ENCODE measurements around the gene HAAO.

HAAO gene

GRCh38 chr2:42792583-42793333 is at the start of gene HAAO:
HAAO (minus strand) TSS chr2:42792583; CDS start chr2:42792536, 47 bp downstream.
- H3K9ac ChIP-seq (ENCODE audit: low read length) = no peak within 1 kb of the TSS

DNA sequence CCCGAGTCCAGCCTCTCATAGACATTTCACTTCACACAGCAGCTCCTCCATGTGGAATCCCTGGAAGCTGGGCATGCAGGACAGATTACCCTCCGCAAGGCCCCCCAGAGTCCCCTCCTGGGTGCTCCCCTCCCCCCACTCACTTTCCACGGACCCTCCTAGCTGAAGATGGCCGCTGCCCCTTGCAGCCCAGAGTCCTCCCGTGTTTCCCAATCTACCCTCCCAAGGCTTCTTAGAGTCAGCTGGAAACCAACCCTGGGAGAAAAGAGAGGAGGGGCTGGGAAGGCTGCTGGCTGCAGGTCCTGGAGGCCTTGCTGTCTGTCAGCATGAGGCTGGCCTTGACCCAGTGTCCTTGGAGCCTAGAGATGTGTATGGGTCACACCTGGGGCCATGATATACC is 49.0 kb upstream of the HAAO start:
- H3K9ac ChIP-seq (ENCODE audit: low read length) = no peak overlapping the region
- H3K9me2 ChIP-seq (replicated peaks; ENCODE audit: insufficient read depth, low read length) = no peaks in the 10 kb centered on the region
- no peaks in the 10 kb centered on the region for H3K79me2 ChIP-seq (ENCODE audit: low read length)
- no peaks in the 10 kb centered on the region for H3F3A ChIP-seq (ENCODE audit: insufficient read depth, low read length)
- H2AFZ ChIP-seq (ENCODE audit: low read length) = no peak overlapping the region
- H3K27me3 ChIP-seq (replicated peaks; ENCODE audit: insufficient read depth, low read length) = no peaks in the 10 kb centered on the region
- H3K9me3 ChIP-seq (replicated peaks; ENCODE audit: insufficient read depth, low read length) = no peaks in the 10 kb centered on the region
- H3K27ac ChIP-seq (ENCODE audit: low read length) = no peak overlapping the region
- no peak overlapping the region for H3K4me2 ChIP-seq (ENCODE audit: low read depth, low read length)
- no peaks in the 10 kb centered on the region for H4K20me1 ChIP-seq (ENCODE audit: insufficient read depth, low read length)
- H3K4me1 ChIP-seq (ENCODE audit: low read length) = no peaks in the 10 kb centered on the region
- no peaks in the 10 kb centered on the region for H3K36me3 ChIP-seq (replicated peaks; ENCODE audit: insufficient read depth, low read length)
- TF ChIP-seq EZH2phosphoT487 (IDR thresholded peaks at IDR 0.05; ENCODE audit: low read length) = no peak
- no peak for TF ChIP-seq EZH2 (optimal IDR thresholded peaks at IDR 0.05; ENCODE audit: low read depth, low read length)
- TF ChIP-seq, protein P1, sequence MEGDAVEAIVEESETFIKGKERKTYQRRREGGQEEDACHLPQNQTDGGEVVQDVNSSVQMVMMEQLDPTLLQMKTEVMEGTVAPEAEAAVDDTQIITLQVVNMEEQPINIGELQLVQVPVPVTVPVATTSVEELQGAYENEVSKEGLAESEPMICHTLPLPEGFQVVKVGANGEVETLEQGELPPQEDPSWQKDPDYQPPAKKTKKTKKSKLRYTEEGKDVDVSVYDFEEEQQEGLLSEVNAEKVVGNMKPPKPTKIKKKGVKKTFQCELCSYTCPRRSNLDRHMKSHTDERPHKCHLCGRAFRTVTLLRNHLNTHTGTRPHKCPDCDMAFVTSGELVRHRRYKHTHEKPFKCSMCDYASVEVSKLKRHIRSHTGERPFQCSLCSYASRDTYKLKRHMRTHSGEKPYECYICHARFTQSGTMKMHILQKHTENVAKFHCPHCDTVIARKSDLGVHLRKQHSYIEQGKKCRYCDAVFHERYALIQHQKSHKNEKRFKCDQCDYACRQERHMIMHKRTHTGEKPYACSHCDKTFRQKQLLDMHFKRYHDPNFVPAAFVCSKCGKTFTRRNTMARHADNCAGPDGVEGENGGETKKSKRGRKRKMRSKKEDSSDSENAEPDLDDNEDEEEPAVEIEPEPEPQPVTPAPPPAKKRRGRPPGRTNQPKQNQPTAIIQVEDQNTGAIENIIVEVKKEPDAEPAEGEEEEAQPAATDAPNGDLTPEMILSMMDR (IDR thresholded peaks at IDR 0.05; ENCODE audit: low read length) = no peak
- DNase-seq = no peak
- H3K4me3 ChIP-seq (ENCODE audit: low read length) = no peak overlapping the region

More at GRCh38 chr2:42792583-42793333, at the start of gene HAAO:
- H3F3A ChIP-seq (ENCODE audit: insufficient read depth, low read length) = no peaks in the 10 kb centered on the region
- no peak for TF ChIP-seq EZH2phosphoT487 (IDR thresholded peaks at IDR 0.05; ENCODE audit: low read length)
- no peak for TF ChIP-seq EZH2 (optimal IDR thresholded peaks at IDR 0.05; ENCODE audit: low read depth, low read length)
- TF ChIP-seq, protein P1 (IDR thresholded peaks at IDR 0.05; ENCODE audit: low read length) = no peak
- peak within 1 kb of the TSS; percentile 45 for H3K4me2 ChIP-seq (ENCODE audit: low read depth, low read length)
- H3K4me1 ChIP-seq (ENCODE audit: low read length) = no peaks in the 10 kb centered on the region
- H3K79me2 ChIP-seq (ENCODE audit: low read length) = no peaks in the 10 kb centered on the region
- peaks cover 15% of the 10 kb centered on the region; the same call in 1 of the 2 replicates for H3K27me3 ChIP-seq (replicated peaks; ENCODE audit: insufficient read depth, low read length)
- no peak within 1 kb of the TSS for H2AFZ ChIP-seq (ENCODE audit: low read length)
- H3K36me3 ChIP-seq (replicated peaks; ENCODE audit: insufficient read depth, low read length) = no peaks in the 10 kb centered on the region
- H3K9me3 ChIP-seq (replicated peaks; ENCODE audit: insufficient read depth, low read length) = no peaks in the 10 kb centered on the region
- H3K27ac ChIP-seq (ENCODE audit: low read length) = no peak within 1 kb of the TSS
- H4K20me1 ChIP-seq (ENCODE audit: insufficient read depth, low read length) = no peaks in the 10 kb centered on the region
- no peaks in the 10 kb centered on the region for H3K9me2 ChIP-seq (replicated peaks; ENCODE audit: insufficient read depth, low read length)
- H3K4me3 ChIP-seq (ENCODE audit: low read length) = no peak within 1 kb of the TSS; the same call in 1 of the 2 replicates
- no peak for DNase-seq

DNA sequence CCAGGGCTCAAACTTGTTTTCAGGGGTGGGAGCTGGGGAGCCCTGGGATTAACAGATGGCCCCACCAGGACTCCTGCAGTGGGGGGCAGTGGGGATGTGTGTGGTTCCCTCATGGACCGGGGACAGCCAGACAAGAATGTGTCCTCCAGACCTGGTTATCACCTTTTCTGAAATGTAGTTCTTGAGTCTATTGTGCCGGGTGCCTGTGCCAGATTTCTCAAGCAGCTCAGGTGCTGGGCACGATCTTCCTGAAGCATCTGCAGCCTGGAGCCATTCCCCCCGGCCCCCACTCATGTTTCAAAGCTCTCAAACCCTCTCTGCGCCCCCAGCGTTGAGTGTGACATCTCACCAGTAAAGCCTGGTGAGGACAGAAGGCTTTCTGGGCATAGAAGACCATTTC is 48.4 kb upstream of the HAAO start:
- Histone ChIP-seq H3K36me3 (replicated peaks; ENCODE audit: insufficient read depth, low read length) (no peaks in the 10 kb centered on the region), H3K4me3 (ENCODE audit: low read length) (no peak overlapping the region), H3K4me2 (ENCODE audit: low read depth, low read length) (no peak overlapping the region), H3K27ac (ENCODE audit: low read length) (no peak overlapping the region), H4K20me1 (ENCODE audit: insufficient read depth, low read length) (no peaks in the 10 kb centered on the region), H3K9me2 (replicated peaks; ENCODE audit: insufficient read depth, low read length) (no peaks in the 10 kb centered on the region), H3K4me1 (ENCODE audit: low read length) (no peaks in the 10 kb centered on the region), H3K79me2 (ENCODE audit: low read length) (no peaks in the 10 kb centered on the region), H3K9me3 (replicated peaks; ENCODE audit: insufficient read depth, low read length) (no peaks in the 10 kb centered on the region), H3K27me3 (replicated peaks; ENCODE audit: insufficient read depth, low read length) (no peaks in the 10 kb centered on the region), H3K9ac (ENCODE audit: low read length) (no peak overlapping the region), H3F3A (ENCODE audit: insufficient read depth, low read length) (no peaks in the 10 kb centered on the region), H2AFZ (ENCODE audit: low read length) (no peak overlapping the region)
- no peak for TF ChIP-seq EZH2 (optimal IDR thresholded peaks at IDR 0.05; ENCODE audit: low read depth, low read length)
- TF ChIP-seq, protein P1 (IDR thresholded peaks at IDR 0.05; ENCODE audit: low read length) = no peak
- DNase-seq = no peak

Data from MM.1S (cell line).